Measurements from ENCODE around the gene FAM3D.

Gene FAM3D

GRCh38 chr3:58672880-58673279 lies 6.3 kb upstream of the FAM3D start:
- DNase-seq (ENCODE audit: low read depth) = no peak
- TF ChIP-seq CTCF (IDR thresholded peaks at IDR 0.05; ENCODE audit: control insufficient read depth, extremely low read depth, insufficient read depth) = no peak
- no peak overlapping the region for H3K4me3 ChIP-seq (ENCODE audit: low read depth, low read length)

- H3K4me3 ChIP-seq (ENCODE audit: low read depth, low read length) = no peak overlapping the region
- DNase-seq (ENCODE audit: low read depth) = no peak
- no peak for TF ChIP-seq CTCF (IDR thresholded peaks at IDR 0.05; ENCODE audit: control insufficient read depth, extremely low read depth, insufficient read depth)
These were observed 5.9 kb upstream of the FAM3D start for GRCh38 chr3:58672451-58672850.

- no peak for DNase-seq (ENCODE audit: low read depth)
- no peak for TF ChIP-seq CTCF (IDR thresholded peaks at IDR 0.05; ENCODE audit: control insufficient read depth, extremely low read depth, insufficient read depth)
- no peak overlapping the region for H3K4me3 ChIP-seq (ENCODE audit: low read depth, low read length)
These were observed 4.0 kb upstream of the FAM3D start for GRCh38 chr3:58670506-58671135.

- H3K4me3 ChIP-seq (ENCODE audit: low read depth, low read length) = no peak overlapping the region
- no peak for TF ChIP-seq CTCF (IDR thresholded peaks at IDR 0.05; ENCODE audit: control insufficient read depth, extremely low read depth, insufficient read depth)
- no peak for DNase-seq (ENCODE audit: low read depth)
These were observed 1.7 kb upstream of the FAM3D start for GRCh38 chr3:58668247-58668646.

- no peak for DNase-seq (ENCODE audit: low read depth)
- no peak overlapping the region for H3K4me3 ChIP-seq (ENCODE audit: low read depth, low read length)
These were observed 1.1 kb upstream of the FAM3D start for GRCh38 chr3:58667704-58668103.

GRCh38 chr3:58667229-58667628 lies 655 bp upstream of the FAM3D start:
- H3K4me3 ChIP-seq (ENCODE audit: low read depth, low read length) = no peak overlapping the region
- TF ChIP-seq CTCF (IDR thresholded peaks at IDR 0.05; ENCODE audit: control insufficient read depth, extremely low read depth, insufficient read depth) = no peak
- no peak for DNase-seq (ENCODE audit: low read depth)

More at GRCh38 chr3:58667704-58668103, 1.1 kb upstream of the FAM3D start:
- no peak for TF ChIP-seq CTCF (IDR thresholded peaks at IDR 0.05; ENCODE audit: control insufficient read depth, extremely low read depth, insufficient read depth)

- no peak for TF ChIP-seq CTCF (IDR thresholded peaks at IDR 0.05; ENCODE audit: control insufficient read depth, extremely low read depth, insufficient read depth)
- H3K4me3 ChIP-seq (ENCODE audit: low read depth, low read length) = no peak overlapping the region
- DNase-seq (ENCODE audit: low read depth) = no peak
These were observed 1.2 kb downstream of the FAM3D start for GRCh38 chr3:58665405-58665804.
